ENCODE data around the gene LMTK3.
A peak's percentile ranks its signal among the peaks of the same experiment; 100 is the strongest.

Gene LMTK3

GRCh38 chr19:48450863-48451262 is 60.8 kb downstream of the LMTK3 start:
- Histone ChIP-seq H3K9me3 (ENCODE audit: control insufficient read depth in 5 of 5, low read length in 5 of 5) (no peaks in the 10 kb centered on the region), H3K27ac (ENCODE audit: low read depth, low read length) (no peak overlapping the region), H3K36me3 (ENCODE audit: control insufficient read depth in 5 of 5, insufficient read depth in 5 of 5, low read length in 5 of 5) (peaks cover 4 to 82% (median 70%) of the 10 kb centered on the region in 5 donors), H3K4me3 (ENCODE audit: low read depth in 1 of 5, low read length in 5 of 5) (no peak overlapping the region), H3K4me1 (ENCODE audit: control insufficient read depth in 5 of 5, insufficient read depth in 5 of 5, low read length in 5 of 5) (peaks cover 3 to 9% (median 9%) of the 10 kb centered on the region in 5 donors), H3K9ac (ENCODE audit: low read length in 5 of 5) (no peak overlapping the region), H3K27me3 (ENCODE audit: control insufficient read depth in 5 of 5, insufficient read depth in 4 of 5, low read length in 5 of 5) (no peaks in the 10 kb centered on the region)

- H3K27me3 ChIP-seq (ENCODE audit: control insufficient read depth in 5 of 5, insufficient read depth in 4 of 5, low read length in 5 of 5): no peaks in the 10 kb centered on the region
- no peak overlapping the region for H3K9ac ChIP-seq (ENCODE audit: low read length in 5 of 5)
- no peak overlapping the region for H3K27ac ChIP-seq (ENCODE audit: low read depth, low read length)
- no peak overlapping the region for H3K4me3 ChIP-seq (ENCODE audit: low read depth in 1 of 5, low read length in 5 of 5)
- no peaks in the 10 kb centered on the region for H3K9me3 ChIP-seq (ENCODE audit: control insufficient read depth in 5 of 5, low read length in 5 of 5)
- H3K4me1 ChIP-seq (ENCODE audit: control insufficient read depth in 5 of 5, insufficient read depth in 5 of 5, low read length in 5 of 5): peaks cover 3 to 13% (median 9%) of the 10 kb centered on the region in 5 donors
- H3K36me3 ChIP-seq (ENCODE audit: control insufficient read depth in 5 of 5, insufficient read depth in 5 of 5, low read length in 5 of 5): peaks cover 4 to 78% (median 66%) of the 10 kb centered on the region in 5 donors
Measured at GRCh38 chr19:48450441-48450840, 61.2 kb downstream of the LMTK3 start.

GRCh38 chr19:48448563-48448962 is 63.1 kb downstream of the LMTK3 start:
- Histone ChIP-seq H3K9ac (ENCODE audit: low read length in 5 of 5) (no peak overlapping the region), H3K4me3 (ENCODE audit: low read depth in 1 of 5, low read length in 5 of 5) (no peak overlapping the region), H3K27ac (ENCODE audit: low read depth, low read length) (no peak overlapping the region), H3K27me3 (ENCODE audit: control insufficient read depth in 5 of 5, insufficient read depth in 4 of 5, low read length in 5 of 5) (peaks cover 0 to 7% (median 0%) of the 10 kb centered on the region in 5 donors), H3K9me3 (ENCODE audit: control insufficient read depth in 5 of 5, low read length in 5 of 5) (no peaks in the 10 kb centered on the region), H3K4me1 (ENCODE audit: control insufficient read depth in 5 of 5, insufficient read depth in 5 of 5, low read length in 5 of 5) (peaks cover 3 to 30% (median 27%) of the 10 kb centered on the region in 5 donors), H3K36me3 (ENCODE audit: control insufficient read depth in 5 of 5, insufficient read depth in 5 of 5, low read length in 5 of 5) (peaks cover 4 to 61% (median 53%) of the 10 kb centered on the region in 5 donors)

DNA sequence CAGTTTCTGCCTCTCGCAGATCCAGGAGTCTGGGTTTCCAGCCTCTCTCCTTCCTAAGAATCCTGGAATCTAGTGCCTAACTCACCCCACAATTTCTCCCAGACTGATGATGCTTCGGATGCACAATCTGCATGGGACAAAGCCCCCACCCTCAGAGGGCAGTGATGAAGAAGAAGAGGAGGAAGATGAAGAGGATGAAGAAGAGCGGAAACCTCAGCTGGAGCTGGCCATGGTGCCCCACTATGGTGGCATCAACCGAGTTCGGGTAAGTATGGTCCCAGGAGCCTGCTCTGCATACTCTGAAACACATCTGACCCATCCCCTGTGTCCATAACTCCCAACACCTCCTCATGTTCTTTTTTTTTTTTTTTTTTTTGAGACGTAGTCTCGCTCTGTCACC is 65.1 kb downstream of the LMTK3 start:
- Histone ChIP-seq H3K9me3 (ENCODE audit: control insufficient read depth in 5 of 5, low read length in 5 of 5) (no peaks in the 10 kb centered on the region), H3K27me3 (ENCODE audit: control insufficient read depth in 5 of 5, insufficient read depth in 4 of 5, low read length in 5 of 5) (peaks cover 0 to 11% (median 2%) of the 10 kb centered on the region in 5 donors), H3K27ac (ENCODE audit: low read depth, low read length) (peak overlapping the region; percentile 78), H3K36me3 (ENCODE audit: control insufficient read depth in 5 of 5, insufficient read depth in 5 of 5, low read length in 5 of 5) (peaks cover 4 to 42% (median 36%) of the 10 kb centered on the region in 5 donors), H3K4me1 (ENCODE audit: control insufficient read depth in 5 of 5, insufficient read depth in 5 of 5, low read length in 5 of 5) (peaks cover 3 to 31% (median 27%) of the 10 kb centered on the region in 5 donors), H3K4me3 (ENCODE audit: low read depth in 1 of 5, low read length in 5 of 5) (peak overlapping the region; percentile 94 to 99 (median 97)), H3K9ac (ENCODE audit: low read length in 5 of 5) (peak overlapping the region in 4 of 5 donors; percentile 92 to 96 (median 94))

DNA sequence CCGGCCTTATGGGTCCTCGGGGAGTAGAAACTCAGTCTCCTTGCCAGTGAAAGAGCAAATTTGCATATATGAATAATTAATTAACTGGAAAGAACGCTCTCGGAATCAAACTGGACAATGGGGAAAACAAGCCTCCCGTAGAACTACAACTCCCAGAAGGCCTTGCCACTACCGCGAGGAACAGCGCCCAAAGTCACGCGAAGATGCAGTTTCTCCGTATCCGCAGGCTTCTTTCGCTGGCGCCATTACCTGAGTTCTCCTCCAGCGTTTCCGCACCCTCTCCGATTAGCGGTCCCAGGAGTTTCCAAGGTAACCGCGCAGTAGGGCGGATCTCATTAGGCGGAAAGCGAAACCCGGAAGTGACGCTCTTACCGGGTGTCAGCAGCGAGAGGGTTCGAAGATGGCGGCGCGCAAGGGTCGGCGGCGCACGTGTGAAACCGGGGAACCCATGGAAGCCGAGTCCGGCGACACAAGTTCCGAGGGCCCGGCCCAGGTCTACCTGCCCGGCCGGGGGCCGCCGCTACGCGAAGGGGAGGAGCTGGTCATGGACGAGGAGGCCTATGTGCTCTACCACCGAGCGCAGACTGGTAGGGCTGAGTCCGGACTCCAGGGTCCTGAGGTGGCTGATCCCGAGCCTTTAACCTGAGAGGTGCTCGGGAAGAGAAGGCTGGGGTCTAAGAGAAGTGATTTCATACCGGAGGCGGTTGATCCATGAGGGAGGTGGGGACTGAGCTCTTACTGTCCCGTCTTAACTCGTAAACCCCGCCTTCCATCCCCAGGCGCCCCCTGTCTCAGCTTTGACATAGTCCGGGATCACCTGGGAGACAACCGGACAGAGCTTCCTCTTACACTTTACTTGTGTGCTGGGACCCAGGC is 65.8 kb downstream of the LMTK3 start, which contains the start of gene GRWD1:
Gene GRWD1 (plus strand): TSS at position 378 of the 876 bp plus-strand sequence. CDS start 23 bp downstream, at position 401.
- H3K4me1 ChIP-seq (ENCODE audit: control insufficient read depth in 5 of 5, insufficient read depth in 5 of 5, low read length in 5 of 5): peaks cover 3 to 31% (median 27%) of the 10 kb centered on the region in 5 donors
- H3K27me3 ChIP-seq (ENCODE audit: control insufficient read depth in 5 of 5, insufficient read depth in 4 of 5, low read length in 5 of 5): peaks cover 0 to 11% (median 2%) of the 10 kb centered on the region in 5 donors
- H3K27ac ChIP-seq (ENCODE audit: low read depth, low read length): peak within 1 kb of the TSS; percentile 78
- no peaks in the 10 kb centered on the region for H3K9me3 ChIP-seq (ENCODE audit: control insufficient read depth in 5 of 5, low read length in 5 of 5)
- peaks cover 4 to 35% (median 29%) of the 10 kb centered on the region in 5 donors for H3K36me3 ChIP-seq (ENCODE audit: control insufficient read depth in 5 of 5, insufficient read depth in 5 of 5, low read length in 5 of 5)
- peak within 1 kb of the TSS; percentile 94 to 99 (median 97) for H3K4me3 ChIP-seq (ENCODE audit: low read depth in 1 of 5, low read length in 5 of 5)
- peak within 1 kb of the TSS; percentile 92 to 96 (median 94) for H3K9ac ChIP-seq (ENCODE audit: low read length in 5 of 5)

GRCh38 chr19:48445256-48445605 is 66.4 kb downstream of the LMTK3 start:
- peaks cover 0 to 11% (median 2%) of the 10 kb centered on the region in 5 donors for H3K27me3 ChIP-seq (ENCODE audit: control insufficient read depth in 5 of 5, insufficient read depth in 4 of 5, low read length in 5 of 5)
- peaks cover 4 to 29% (median 23%) of the 10 kb centered on the region in 5 donors for H3K36me3 ChIP-seq (ENCODE audit: control insufficient read depth in 5 of 5, insufficient read depth in 5 of 5, low read length in 5 of 5)
- H3K27ac ChIP-seq (ENCODE audit: low read depth, low read length): peak overlapping the region; percentile 78
- peaks cover 3 to 31% (median 27%) of the 10 kb centered on the region in 5 donors for H3K4me1 ChIP-seq (ENCODE audit: control insufficient read depth in 5 of 5, insufficient read depth in 5 of 5, low read length in 5 of 5)
- peak overlapping the region; percentile 94 to 99 (median 97) for H3K4me3 ChIP-seq (ENCODE audit: low read depth in 1 of 5, low read length in 5 of 5)
- H3K9ac ChIP-seq (ENCODE audit: low read length in 5 of 5): peak overlapping the region in 4 of 5 donors; percentile 92 to 96 (median 94)
- H3K9me3 ChIP-seq (ENCODE audit: control insufficient read depth in 5 of 5, low read length in 5 of 5): no peaks in the 10 kb centered on the region

GRCh38 chr19:48444936-48445200 is 66.8 kb downstream of the LMTK3 start:
- H3K4me3 ChIP-seq (ENCODE audit: low read depth in 1 of 5, low read length in 5 of 5): peak overlapping the region; percentile 94 to 99 (median 97)
- peaks cover 0 to 11% (median 2%) of the 10 kb centered on the region in 5 donors for H3K27me3 ChIP-seq (ENCODE audit: control insufficient read depth in 5 of 5, insufficient read depth in 4 of 5, low read length in 5 of 5)
- H3K9ac ChIP-seq (ENCODE audit: low read length in 5 of 5): peak overlapping the region in 3 of 5 donors; percentile 14 to 96 (median 94)
- no peaks in the 10 kb centered on the region for H3K9me3 ChIP-seq (ENCODE audit: control insufficient read depth in 5 of 5, low read length in 5 of 5)
- peaks cover 3 to 31% (median 27%) of the 10 kb centered on the region in 5 donors for H3K4me1 ChIP-seq (ENCODE audit: control insufficient read depth in 5 of 5, insufficient read depth in 5 of 5, low read length in 5 of 5)
- no peak overlapping the region for H3K27ac ChIP-seq (ENCODE audit: low read depth, low read length)
- peaks cover 4 to 25% (median 19%) of the 10 kb centered on the region in 5 donors for H3K36me3 ChIP-seq (ENCODE audit: control insufficient read depth in 5 of 5, insufficient read depth in 5 of 5, low read length in 5 of 5)

- peaks cover 0 to 11% (median 2%) of the 10 kb centered on the region in 5 donors for H3K27me3 ChIP-seq (ENCODE audit: control insufficient read depth in 5 of 5, insufficient read depth in 4 of 5, low read length in 5 of 5)
- peak overlapping the region in 2 of 5 donors; percentile 14 to 94 for H3K9ac ChIP-seq (ENCODE audit: low read length in 5 of 5)
- no peak overlapping the region for H3K27ac ChIP-seq (ENCODE audit: low read depth, low read length)
- H3K9me3 ChIP-seq (ENCODE audit: control insufficient read depth in 5 of 5, low read length in 5 of 5): no peaks in the 10 kb centered on the region
- H3K4me1 ChIP-seq (ENCODE audit: control insufficient read depth in 5 of 5, insufficient read depth in 5 of 5, low read length in 5 of 5): peaks cover 3 to 31% (median 27%) of the 10 kb centered on the region in 5 donors
- H3K4me3 ChIP-seq (ENCODE audit: low read depth in 1 of 5, low read length in 5 of 5): peak overlapping the region; percentile 94 to 99 (median 97)
- peaks cover 4 to 20% (median 14%) of the 10 kb centered on the region in 5 donors for H3K36me3 ChIP-seq (ENCODE audit: control insufficient read depth in 5 of 5, insufficient read depth in 5 of 5, low read length in 5 of 5)
Measured at GRCh38 chr19:48444129-48444935, 67.3 kb downstream of the LMTK3 start.

GRCh38 chr19:48443731-48444128 is 67.9 kb downstream of the LMTK3 start:
- H3K27me3 ChIP-seq (ENCODE audit: control insufficient read depth in 5 of 5, insufficient read depth in 4 of 5, low read length in 5 of 5): peaks cover 0 to 11% (median 2%) of the 10 kb centered on the region in 5 donors
- no peak overlapping the region for H3K27ac ChIP-seq (ENCODE audit: low read depth, low read length)
- no peak overlapping the region for H3K9ac ChIP-seq (ENCODE audit: low read length in 5 of 5)
- no peaks in the 10 kb centered on the region for H3K9me3 ChIP-seq (ENCODE audit: control insufficient read depth in 5 of 5, low read length in 5 of 5)
- H3K4me1 ChIP-seq (ENCODE audit: control insufficient read depth in 5 of 5, insufficient read depth in 5 of 5, low read length in 5 of 5): peaks cover 3 to 31% (median 27%) of the 10 kb centered on the region in 5 donors
- H3K36me3 ChIP-seq (ENCODE audit: control insufficient read depth in 5 of 5, insufficient read depth in 5 of 5, low read length in 5 of 5): peaks cover 4 to 15% (median 13%) of the 10 kb centered on the region in 5 donors
- H3K4me3 ChIP-seq (ENCODE audit: low read depth in 1 of 5, low read length in 5 of 5): peak overlapping the region in 3 of 5 donors; percentile 96 to 99 (median 98)

All from subcutaneous abdominal adipose tissue (tissue), 5 donors.